HepG2 (cell line): ENCODE results near the gene EPHA4. TPM values are rescaled to one million over a fixed set of nuclear protein-coding genes. Genes with fewer than 3 reads are reported as not detected.

Experiments used
- ATAC-seq: fragments of 200-7000 bp; cut with Tn5 transposase; 3 replicates; pipeline ENCODE4 v1.9.1; 2020; ENCODE audit warnings: mild to moderate bottlenecking, moderate library complexity
- BruUV-seq: library from RNA; stranded (reverse); fragments of 400-500 nt; replicated peaks from 2 replicates; lab custom pipeline; 2021; lab: Mats Ljungman, UMichigan
- CTCF ChIA-PET: fragments of 300-600 bp; formaldehyde crosslinking; extraction: SDS; loops from one replicate; lab custom pipeline; 2021; ENCODE audit warnings: low total read pairs, inconsistent platforms, low intra/inter-chr PET ratio; lab: Yijun Ruan, JAX
- POLR2A ChIA-PET: fragments of 350-600 bp; sonication (Branson Sonifier 250); formaldehyde crosslinking; loops from one replicate; lab custom pipeline; 2020; ENCODE audit warnings: antibody characterized with exemption, inconsistent platforms; lab: Yijun Ruan, JAX
- DNase-seq: peaks from one replicate; pipeline ENCODE4 v3.0.0-alpha.2; 2015; ENCODE audit warnings: low spot score
- FAIRE-seq: peaks from 3 replicates; lab custom pipeline; 2011; peaks lifted over from hg19 to GRCh38; lab: Jason Lieb, UNC
- H2AFZ ChIP-seq: one replicate; pipeline ENCODE4 v1.6.1; 2011; ENCODE audit warnings: low read length, inconsistent platforms
- H3K27ac ChIP-seq: fragments of 300-600 bp; 3 replicates; pipeline ENCODE4 v1.8.0; 2011; ENCODE audit warnings: mixed run types, mild to moderate bottlenecking, mixed read lengths, low read length, inconsistent platforms; ENCODE audit not compliant: insufficient read depth; ENCODE audit errors: extremely low read length
- H3K27me3 ChIP-seq, 2 experiments: fragments of 200-600 bp in 1 of 2; 2 replicates in 1 of 2; 3 replicates in 1 of 2; pipeline versions ENCODE4 v1.6.0 to v1.8.0; 2011; ENCODE audit warnings: low read length in 2 of 2, mild to moderate bottlenecking in 2 of 2, moderate library complexity in 2 of 2, inconsistent platforms in 1 of 2; ENCODE audit not compliant: insufficient read depth in 2 of 2, control insufficient read depth in 1 of 2
- H3K36me3 ChIP-seq, 2 experiments: fragments of 200-600 bp in 1 of 2; replicated peaks in 1 of 2; 2 replicates in 1 of 2; 3 replicates in 1 of 2; pipeline versions ENCODE4 v1.5.1 to v1.8.0; 2011; ENCODE audit warnings: low read length in 2 of 2, inconsistent platforms in 1 of 2; ENCODE audit not compliant: insufficient read depth in 2 of 2, control insufficient read depth in 1 of 2
- H3K4me1 ChIP-seq: 2 replicates; pipeline ENCODE4 v1.5.1; 2012; ENCODE audit warnings: low read length, inconsistent platforms; ENCODE audit not compliant: insufficient read depth
- H3K4me2 ChIP-seq: 2 replicates; pipeline ENCODE4 v1.6.0; 2011; ENCODE audit warnings: low read depth, low read length, inconsistent platforms
- H3K4me3 ChIP-seq, 3 experiments: fragments of 200-600 bp in 1 of 3; sonication (generic), shearing (Covaris generic) in 1 of 3; replicated peaks in 1 of 3; 2 replicates each; pipeline ENCODE4 v1.5.1; 2011 to 2016; ENCODE audit warnings: low read length in 3 of 3, inconsistent platforms in 2 of 3, low read depth in 2 of 3, mild to moderate bottlenecking in 2 of 3, control low read depth in 1 of 3, mixed read lengths in 1 of 3; ENCODE audit not compliant: insufficient read depth in 1 of 3
- H3K79me2 ChIP-seq: one replicate; pipeline ENCODE4 v1.6.1; 2011; ENCODE audit warnings: low read length, inconsistent platforms; ENCODE audit not compliant: insufficient read depth
- H3K9ac ChIP-seq: 2 replicates; pipeline ENCODE4 v1.6.0; 2011; ENCODE audit warnings: mild to moderate bottlenecking, low read depth, low read length, inconsistent platforms; ENCODE audit not compliant: insufficient read depth
- H3K9me3 ChIP-seq: 2 replicates; pipeline ENCODE4 v1.5.1; 2012; ENCODE audit warnings: mild to moderate bottlenecking, low read length
- H4K20me1 ChIP-seq: 2 replicates; pipeline ENCODE4 v1.6.0; 2011; ENCODE audit warnings: inconsistent platforms, mild to moderate bottlenecking, low read length, moderate library complexity; ENCODE audit not compliant: insufficient read depth
- AKAP8 ChIP-seq: sonication (generic); formaldehyde crosslinking; IDR thresholded peaks from 2 replicates; pipeline ENCODE4 v1.5.1; 2020; ENCODE audit warnings: mild to moderate bottlenecking, missing genetic modification reagents
- ARID4A ChIP-seq: sonication (generic); formaldehyde crosslinking; IDR thresholded peaks from 2 replicates; pipeline ENCODE4 v1.5.0; 2020; ENCODE audit warnings: mild to moderate bottlenecking, missing genetic modification reagents, borderline replicate concordance
- ATM ChIP-seq: fragments of 450-650 bp; IDR thresholded peaks from 2 replicates; pipeline ENCODE4 v1.7.1; 2017; ENCODE audit warnings: mild to moderate bottlenecking, borderline replicate concordance
- BATF2 ChIP-seq: sonication (generic); formaldehyde crosslinking; IDR thresholded peaks from 2 replicates; pipeline ENCODE4 v1.8.0; 2022; ENCODE audit warnings: mild to moderate bottlenecking, missing genetic modification reagents, moderate library complexity
- CCDC6 ChIP-seq: sonication (generic); formaldehyde crosslinking; IDR thresholded peaks from 2 replicates; pipeline ENCODE4 v1.8.1; 2022; ENCODE audit warnings: mild to moderate bottlenecking, missing genetic modification reagents, moderate library complexity
- CENPBD1 ChIP-seq: sonication (generic); formaldehyde crosslinking; IDR thresholded peaks from 2 replicates; pipeline ENCODE4 v1.8.0; 2022; ENCODE audit warnings: missing genetic modification reagents, low read depth, mild to moderate bottlenecking, borderline replicate concordance
- FOXK2 ChIP-seq: fragments of 450-650 bp; IDR thresholded peaks from 2 replicates; pipeline ENCODE4 v1.6.1; 2016
- IRF9 ChIP-seq: sonication (generic); formaldehyde crosslinking; IDR thresholded peaks from 2 replicates; pipeline ENCODE4 v1.8.0; 2022; ENCODE audit warnings: missing genetic modification reagents, mild to moderate bottlenecking, borderline replicate concordance
- MAF1 ChIP-seq: sonication (generic); formaldehyde crosslinking; IDR thresholded peaks from 2 replicates; pipeline ENCODE4 v1.5.0; 2020; ENCODE audit warnings: missing genetic modification reagents, borderline replicate concordance
- NBN ChIP-seq: fragments of 450-650 bp; conservative IDR thresholded peaks from 2 replicates; pipeline ENCODE4 v1.6.1; 2017
- NFATC3 ChIP-seq: sonication (generic); formaldehyde crosslinking; IDR thresholded peaks from 2 replicates; pipeline ENCODE4 v1.5.1; 2020; ENCODE audit warnings: mild to moderate bottlenecking, missing genetic modification reagents
- POLR2AphosphoS5 ChIP-seq: IDR thresholded peaks from 2 replicates; pipeline ENCODE4 v1.6.1; 2012; ENCODE audit warnings: low read depth, low read length
- SMARCC2 ChIP-seq: fragments of 450-650 bp; IDR thresholded peaks from 2 replicates; pipeline ENCODE4 v1.6.1; 2017; ENCODE audit warnings: antibody characterized with exemption, mild to moderate bottlenecking
- SMYD3 ChIP-seq: sonication (generic); formaldehyde crosslinking; IDR thresholded peaks from 2 replicates; pipeline ENCODE4 v1.8.1; 2023; ENCODE audit warnings: mild to moderate bottlenecking, missing genetic modification reagents
- SP5 ChIP-seq: IDR thresholded peaks from 2 replicates; pipeline ENCODE4 v1.6.1; 2016; ENCODE audit warnings: low read depth, borderline replicate concordance
- ZNF343 ChIP-seq: sonication (generic); formaldehyde crosslinking; IDR thresholded peaks from 2 replicates; pipeline ENCODE4 v1.4.0; 2020; ENCODE audit warnings: mild to moderate bottlenecking, missing genetic modification reagents
- ZNF556 ChIP-seq: sonication (generic); formaldehyde crosslinking; IDR thresholded peaks from 2 replicates; pipeline ENCODE4 v1.4.0; 2020; ENCODE audit warnings: mild to moderate bottlenecking, missing genetic modification reagents, borderline replicate concordance
- ZNF569 ChIP-seq: sonication (generic); formaldehyde crosslinking; IDR thresholded peaks from 2 replicates; pipeline ENCODE4 v1.5.0; 2020; ENCODE audit warnings: mild to moderate bottlenecking, missing genetic modification reagents, moderate library complexity, borderline replicate concordance
- ZNF782 ChIP-seq: sonication (generic); formaldehyde crosslinking; IDR thresholded peaks from 2 replicates; pipeline ENCODE4 v1.4.0; 2020; ENCODE audit warnings: missing genetic modification reagents, mild to moderate bottlenecking, borderline replicate concordance
- WGBS: methylation state at CpG from one replicate; pipeline ENCODE4 v1.1.6; 2017; ENCODE audit warnings: low lambda C conversion rate; 5-methylcytosine and 5-hydroxymethylcytosine counted together
- in situ Hi-C: cut with HindIII; loops from 2 replicates; pipeline ENCODE4 v1.10.0; 2017; ENCODE audit warnings: low pct_unique_long_range_greater_than_20kb; ENCODE audit not compliant: extremely low pct_ligation_motif_present
- intact Hi-C: fragments of 100-400 bp; cut with micrococcal nuclease; formaldehyde crosslinking; loops from one replicate; pipeline ENCODE4 v1.10.0; 2022; ENCODE audit not compliant: unreplicated experiment
- polyA plus RNA-seq, 8 experiments: library from polyadenylated mRNA; depleted of rRNA in 3 of 8; stranded (reverse) in 7 of 8; unstranded in 1 of 8; fragments of >200 nt; fragmentation: Illumina TruSeq in 4 of 8; extraction: Trizol in 4 of 8; gene quantifications; 2 replicates each; pipeline versions ENCODE4 v1.2.1 to v1.2.3, GENCODE V29; 2011 to 2016; ENCODE audit warnings: low read depth in 4 of 8, missing spikeins in 1 of 8, mixed read lengths in 1 of 8; ENCODE audit not compliant: insufficient read depth in 1 of 8
- total RNA-seq, 5 experiments: library from RNA; depleted of rRNA; stranded (reverse); fragments of >200 nt; fragmentation: Illumina TruSeq; extraction: Trizol; gene quantifications; 2 replicates each; pipeline ENCODE4 v1.2.3, GENCODE V29; 2016; ENCODE audit warnings: low read depth in 1 of 5

The EPHA4 gene
- total and polyA plus RNA-seq, 2 of the 13 experiments (the other 11 are each of a cell fraction or from before 2014, with no cell fraction given): not detected

GRCh38 chr2:221443645-221444044 lies 128.5 kb downstream of the EPHA4 start:
- in situ Hi-C loops (no loop called here), intact Hi-C loops (no loop called here)
- ATAC-seq (no peak), DNase-seq (no peak)
- no peaks in the 10 kb centered on the region for H3K9me3 ChIP-seq
- H3K4me2 ChIP-seq: no peak overlapping the region
- H3K9ac ChIP-seq: no peak overlapping the region
- no peaks in the 10 kb centered on the region for H3K4me1 ChIP-seq
- no TSS peak for BruUV-seq
- CTCF ChIA-PET: no interaction called here
- H3K4me3 ChIP-seq: no peak overlapping the region
- TF ChIP-seq CENPBD1 (CRISPR knock-in tag) (no peak), BATF2 (no peak), ZNF556 (CRISPR knock-in tag) (no peak), ZNF569 (CRISPR knock-in tag) (no peak), ZNF782 (CRISPR knock-in tag) (no peak), POLR2AphosphoS5 (no peak), SMARCC2 (no peak), CCDC6 (CRISPR knock-in tag) (no peak), NBN (no peak), ZNF343 (no peak), ARID4A (CRISPR knock-in tag) (no peak), SP5 (CRISPR knock-in tag) (no peak), NFATC3 (no peak), SMYD3 (CRISPR knock-in tag) (no peak), MAF1 (CRISPR knock-in tag) (no peak), FOXK2 (no peak), ATM (no peak), AKAP8 (CRISPR knock-in tag) (no peak), IRF9 (CRISPR knock-in tag) (no peak)
- TF ChIP-seq, all 625 proteins: peak for 0
- 0 out of 5 replicates have a peak, but pooled peaks cover 0 to 8% of the 10 kb centered on the region in 2 experiments for H3K27me3 ChIP-seq
- H3K27ac ChIP-seq: no peak overlapping the region
- no peak for FAIRE-seq
- no peaks in the 10 kb centered on the region for H4K20me1 ChIP-seq
- H3K36me3 ChIP-seq: no peaks in the 10 kb centered on the region
- whole genome bisulfite sequencing: 19% methylated on average over 1 of the region's 1 CpG
- POLR2A ChIA-PET: no interaction called here
- H3K79me2 ChIP-seq: no peaks in the 10 kb centered on the region
- H2AFZ ChIP-seq: no peak overlapping the region
